Endothelial cell of umbilical vein (primary cell): ENCODE data around the gene VPS35L. TPM values are rescaled to one million over a fixed set of nuclear protein-coding genes. Genes with fewer than 3 reads are reported as not detected.
A peak's percentile ranks its signal among the peaks of the same experiment; 100 is the strongest.

ENCODE experiments used
- BruUV-seq: library from RNA; stranded (reverse); fragments of 400-500 nt; replicated peaks from 2 replicates; lab custom pipeline; 2021; lab: Mats Ljungman, UMichigan
- CTCF ChIA-PET: fragments of 300-600, 350-600 bp; sonication (Branson Sonifier 250); formaldehyde crosslinking; loops from one replicate; lab custom pipeline; 2021; ENCODE audit warnings: antibody characterized with exemption, inconsistent platforms; lab: Charles Lee
- POLR2A ChIA-PET: fragments of 300-600, 350-600 bp; sonication (Branson Sonifier 250); formaldehyde crosslinking; loops from one replicate; lab custom pipeline; 2021; ENCODE audit warnings: antibody characterized with exemption, inconsistent platforms; lab: Charles Lee
- DNase-seq: peaks from one replicate; pipeline ENCODE4 v3.0.0-alpha.2; 2011; ENCODE audit warnings: low read depth, low spot score
- FAIRE-seq: peaks from 2 replicates; lab custom pipeline; 2011; peaks lifted over from hg19 to GRCh38; lab: Jason Lieb, UNC
- H2AFZ ChIP-seq: 2 replicates; pipeline ENCODE4 v1.6.0; 2012; ENCODE audit warnings: low read depth, low read length, control low read depth, inconsistent platforms
- H3K27ac ChIP-seq: 2 replicates; pipeline ENCODE4 v1.5.1; 2011; ENCODE audit warnings: low read depth, mild to moderate bottlenecking, control low read depth, low read length, moderate library complexity; ENCODE audit not compliant: insufficient read depth
- H3K27me3 ChIP-seq, 2 experiments: 2 replicates each; pipeline versions ENCODE4 v1.6.0 to v1.6.1; 2011; ENCODE audit warnings: low read length in 2 of 2, mixed read lengths in 1 of 2; ENCODE audit not compliant: control insufficient read depth in 2 of 2, insufficient read depth in 2 of 2
- H3K36me3 ChIP-seq, 2 experiments: 2 replicates in 1 of 2; 3 replicates in 1 of 2; pipeline ENCODE4 v1.5.1; 2011; ENCODE audit warnings: low read length in 2 of 2, mild to moderate bottlenecking in 1 of 2, moderate library complexity in 1 of 2; ENCODE audit not compliant: control insufficient read depth in 2 of 2, insufficient read depth in 2 of 2; ENCODE audit errors: extremely low read depth in 1 of 2
- H3K4me1 ChIP-seq: 3 replicates; pipeline ENCODE4 v1.5.1; 2011; ENCODE audit warnings: mild to moderate bottlenecking, low read length; ENCODE audit not compliant: control insufficient read depth, insufficient read depth; ENCODE audit errors: extremely low read depth
- H3K4me2 ChIP-seq: 2 replicates; pipeline ENCODE4 v1.6.1; 2011; ENCODE audit warnings: low read length, control low read depth, mixed read lengths; ENCODE audit not compliant: insufficient read depth
- H3K4me3 ChIP-seq, 3 experiments: fragments of 200-600 bp in 1 of 3; sonication (generic), shearing (Covaris generic) in 1 of 3; replicated peaks in 1 of 3; 2 replicates each; pipeline ENCODE4 v1.5.1; 2011 to 2016; ENCODE audit warnings: control low read depth in 3 of 3, low read length in 3 of 3, mild to moderate bottlenecking in 2 of 3, inconsistent platforms in 1 of 3, low read depth in 1 of 3, moderate library complexity in 1 of 3; ENCODE audit not compliant: insufficient read depth in 1 of 3
- H3K79me2 ChIP-seq: 2 replicates; pipeline ENCODE4 v1.6.0; 2012; ENCODE audit warnings: low read length, inconsistent platforms; ENCODE audit not compliant: control insufficient read depth, insufficient read depth
- H3K9ac ChIP-seq: replicated peaks from 2 replicates; pipeline ENCODE3; 2011; ENCODE audit warnings: low read length, control low read depth; ENCODE audit not compliant: insufficient read depth; ENCODE audit errors: extremely low read depth
- H3K9me1 ChIP-seq: replicated peaks from 3 replicates; pipeline ENCODE4 v1.6.0; 2011; ENCODE audit warnings: mild to moderate bottlenecking, low read length; ENCODE audit not compliant: control insufficient read depth, insufficient read depth; ENCODE audit errors: extremely low read depth
- H3K9me3 ChIP-seq: replicated peaks from 2 replicates; pipeline ENCODE4 v1.5.1; 2012; ENCODE audit warnings: low read length, inconsistent platforms; ENCODE audit not compliant: control insufficient read depth, insufficient read depth
- H4K20me1 ChIP-seq: replicated peaks from 2 replicates; pipeline ENCODE3; 2011; ENCODE audit warnings: mild to moderate bottlenecking, low read length; ENCODE audit not compliant: control insufficient read depth, insufficient read depth; ENCODE audit errors: extremely low read depth
- CTCF ChIP-seq, 2 donors: IDR thresholded peaks; 1 replicate in 1 of 2; 2 replicates in 1 of 2; pipeline ENCODE4 v1.5.1; 2011; ENCODE audit warnings: low read length in 2 of 2, mild to moderate bottlenecking in 2 of 2, moderate library complexity in 2 of 2, control low read depth in 1 of 2, inconsistent platforms in 1 of 2, low read depth in 1 of 2; ENCODE audit not compliant: insufficient read depth in 1 of 2; ENCODE audit errors: extremely low read depth in 1 of 2
- EZH2 ChIP-seq: IDR thresholded peaks from 2 replicates; pipeline ENCODE4 v1.6.1; 2012; ENCODE audit warnings: borderline replicate concordance, low read depth, mild to moderate bottlenecking, moderate library complexity, low read length, inconsistent platforms; ENCODE audit not compliant: severe bottlenecking
- FOS ChIP-seq: IDR thresholded peaks from 2 replicates; pipeline ENCODE4 v1.6.1; 2011; ENCODE audit warnings: mild to moderate bottlenecking, low read length, moderate library complexity, borderline replicate concordance; ENCODE audit not compliant: insufficient read depth
- GATA2 ChIP-seq: IDR thresholded peaks from 2 replicates; pipeline ENCODE4 v1.7.0; 2011; ENCODE audit warnings: low read depth, mild to moderate bottlenecking, moderate library complexity, mixed read lengths, low read length; ENCODE audit not compliant: insufficient read length, insufficient read depth
- JUN ChIP-seq: IDR thresholded peaks from 2 replicates; pipeline ENCODE4 v1.6.1; 2011; ENCODE audit warnings: borderline replicate concordance, low read depth; ENCODE audit not compliant: insufficient read length, insufficient read depth
- MAX ChIP-seq: IDR thresholded peaks from 2 replicates; pipeline ENCODE4 v1.6.1; 2011; ENCODE audit not compliant: insufficient read depth, insufficient read length
- MYC ChIP-seq: IDR thresholded peaks from one replicate; pipeline ENCODE4 v1.6.1; 2011; ENCODE audit warnings: mild to moderate bottlenecking, low read depth, low read length
- POLR2A ChIP-seq: IDR thresholded peaks from 2 replicates; pipeline ENCODE4 v1.6.1; 2012; ENCODE audit warnings: low read depth, mild to moderate bottlenecking, control low read depth, low read length
- POLR2AphosphoS5 ChIP-seq: IDR thresholded peaks from 2 replicates; pipeline ENCODE4 v1.6.1; 2012; ENCODE audit warnings: low read depth, mild to moderate bottlenecking, control low read depth, low read length, moderate library complexity; ENCODE audit not compliant: insufficient read depth
- dilution Hi-C: fragments of 300-500 bp; cut with MboI; formaldehyde crosslinking; loops from one replicate; pipeline ENCODE4 v1.15.0; 2019; ENCODE audit warnings: low sequenced_read_pairs; ENCODE audit not compliant: extremely low pct_ligation_motif_present
- intact Hi-C: fragments of 100-400 bp; cut with micrococcal nuclease; formaldehyde crosslinking; loops from one replicate; pipeline ENCODE4 v1.10.0; 2022
- polyA plus RNA-seq, 4 experiments: library from polyadenylated mRNA; depleted of rRNA in 3 of 4; stranded (reverse) in 3 of 4; unstranded in 1 of 4; fragments of >200 nt; gene quantifications; 2 replicates each; pipeline versions ENCODE4 v1.2.1 to v1.2.3, GENCODE V29; 2011 to 2012; ENCODE audit warnings: missing spikeins in 1 of 4
- total RNA-seq: library from RNA; stranded (reverse); gene quantifications from 2 replicates; pipeline ENCODE4 v1.2.3, GENCODE V29; 2021

VPS35L gene
- total and polyA plus RNA-seq, 2 donors (not counting 3 experiments of a cell fraction or from before 2014, with no cell fraction given) = 49.1 to 91.1 TPM

- POLR2A ChIA-PET = no interaction called here
- TF ChIP-seq MAX = no peak
- no peak for TF ChIP-seq POLR2A
- no peak for TF ChIP-seq JUN
- Histone ChIP-seq H3K4me3 (no peak overlapping the region), H3K79me2 (no peaks in the 10 kb centered on the region), H3K9me1 (no peaks in the 10 kb centered on the region), H3K9ac (no peak overlapping the region), H3K27ac (no peak overlapping the region), H3K9me3 (no peaks in the 10 kb centered on the region), H3K27me3 (no peaks in the 10 kb centered on the region), H4K20me1 (no peaks in the 10 kb centered on the region), H2AFZ (no peak overlapping the region), H3K4me1 (peaks cover 6% of the 10 kb centered on the region), H3K4me2 (no peak overlapping the region), H3K36me3 (no peaks in the 10 kb centered on the region)
- intact Hi-C loops (no loop called here), dilution Hi-C loops (no loop called here)
- DNase-seq (no peak), FAIRE-seq (peak; percentile 26)
- BruUV-seq = no TSS peak
- CTCF ChIA-PET = interaction anchor here (1.7 kb wide), 1 partner anchor 9 kb away, joined by 5 read pairs; no protein-coding TSS in a partner anchor
Measured at GRCh38 chr16:19744670-19745069, 189.2 kb downstream of the VPS35L start.

DNA sequence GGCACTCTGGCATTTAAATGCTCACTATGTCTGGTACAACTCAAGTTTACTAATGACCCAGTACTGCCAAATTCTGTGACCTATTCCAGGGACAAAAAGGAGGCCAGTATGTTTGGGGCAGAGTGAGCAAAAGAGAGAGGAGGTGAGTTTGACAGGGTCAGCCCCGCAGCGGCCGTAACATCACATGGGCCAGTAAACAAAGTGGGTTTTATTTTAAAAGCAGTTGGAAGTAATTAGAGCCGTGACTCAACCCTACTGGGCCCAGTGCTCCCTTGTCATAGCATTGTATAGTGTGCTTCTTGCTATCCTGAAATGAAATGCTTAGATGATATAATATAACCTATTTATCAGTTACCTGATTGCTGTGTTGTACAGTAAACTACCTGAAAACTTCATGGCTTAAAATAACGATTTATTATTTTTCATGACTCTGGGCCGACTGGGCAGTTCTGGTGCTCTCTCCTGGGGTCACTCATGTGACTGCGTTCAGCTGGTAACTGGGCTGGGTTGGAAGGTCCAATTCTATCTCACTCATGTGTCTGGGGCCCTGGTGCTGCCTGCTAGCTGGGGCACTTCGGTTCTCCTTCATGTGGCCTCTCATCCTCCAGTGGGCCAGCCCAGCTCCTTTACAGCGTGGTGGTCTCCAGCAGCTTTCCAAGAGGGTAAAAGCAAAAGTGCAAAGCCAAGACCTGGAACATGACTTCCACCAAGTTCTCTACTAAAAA is 189.9 kb downstream of the VPS35L start:
- Histone ChIP-seq H3K4me2 (no peak overlapping the region), H3K4me1 (peaks cover 6% of the 10 kb centered on the region), H2AFZ (no peak overlapping the region), H3K9ac (no peak overlapping the region), H3K27me3 (no peaks in the 10 kb centered on the region), H3K4me3 (no peak overlapping the region), H3K79me2 (no peaks in the 10 kb centered on the region), H3K27ac (no peak overlapping the region), H4K20me1 (no peaks in the 10 kb centered on the region), H3K9me3 (no peaks in the 10 kb centered on the region), H3K36me3 (no peaks in the 10 kb centered on the region), H3K9me1 (no peaks in the 10 kb centered on the region)
- intact Hi-C loops (no loop called here), dilution Hi-C loops (no loop called here)
- no peak for DNase-seq
- POLR2A ChIA-PET = no interaction called here
- BruUV-seq = no TSS peak
- CTCF ChIA-PET = interaction anchor here (0.6 to 0.8 kb wide), 2 partner anchors 15 to 111 kb away, joined by 3 read pairs; no protein-coding TSS in a partner anchor
- TF ChIP-seq MAX (no peak), MYC (no peak), FOS (no peak), CTCF (IDR thresholded peaks at IDR 0.05; ENCODE audit: extremely low read depth in 1 of 2, insufficient read depth in 1 of 2, low read depth in 1 of 2, low read length in 2 of 2) (no peak), GATA2 (no peak), EZH2 (no peak), JUN (no peak), POLR2A (no peak), POLR2AphosphoS5 (no peak)
- FAIRE-seq = no peak
